Cardiac fibroblast (primary cell): ENCODE data around the gene CDKN1C.

Source experiments
- DNase-seq, 2 donors: peaks; one replicate each; pipeline versions ENCODE4 v3.0.0 to v3.0.0-alpha.2; 2010; ENCODE audit warnings: low read depth in 2 of 2
- H3K4me3 ChIP-seq, 2 donors: replicated peaks in 1 of 2; 1 replicate in 1 of 2; 2 replicates in 1 of 2; pipeline ENCODE4 v1.5.1; 2011; ENCODE audit warnings: low read depth in 2 of 2, low read length in 2 of 2, mild to moderate bottlenecking in 2 of 2, moderate library complexity in 1 of 2
- CTCF ChIP-seq: IDR thresholded peaks from one replicate; pipeline ENCODE4 v1.5.1; 2011; ENCODE audit warnings: low read depth, mild to moderate bottlenecking, low read length, inconsistent platforms

Gene CDKN1C

DNA sequence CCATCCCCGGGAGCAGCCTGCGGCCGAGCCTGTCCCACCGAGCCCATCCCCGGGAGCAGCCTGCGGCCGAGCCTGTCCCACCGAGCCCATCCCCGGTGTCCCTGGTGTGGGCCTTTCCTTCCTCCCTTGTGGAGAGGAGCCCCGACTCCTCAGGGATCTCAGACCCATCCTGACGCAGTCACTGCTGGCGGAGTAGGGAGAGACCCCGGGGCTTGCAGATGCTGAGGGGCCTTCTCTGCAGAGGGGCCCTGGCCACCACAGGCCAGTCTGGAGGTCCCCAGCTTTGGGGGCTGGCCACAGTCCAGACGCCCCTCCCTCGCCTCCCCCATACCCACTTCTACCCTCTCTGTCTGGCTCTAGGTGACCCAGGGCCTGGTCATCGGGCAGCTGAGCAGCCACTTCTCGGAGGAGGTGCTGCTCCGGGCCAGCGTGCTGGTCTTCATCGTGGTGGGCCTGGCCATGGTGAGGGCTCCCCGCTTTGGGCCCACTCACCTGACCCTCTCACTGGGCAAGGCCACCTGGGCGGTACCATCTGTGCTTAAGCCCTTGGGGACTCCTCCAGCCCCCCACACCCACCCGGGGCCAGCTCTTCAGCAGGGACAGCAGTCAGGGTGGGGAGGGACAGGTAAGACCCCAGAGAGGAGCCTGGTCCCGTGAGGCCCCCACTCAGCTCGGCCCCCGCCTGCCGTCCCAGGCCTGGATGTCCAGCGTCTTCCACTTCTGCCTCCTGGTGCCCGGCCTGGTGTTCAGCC lies 36.3 kb upstream of the CDKN1C start:
- no peak for DNase-seq
- TF ChIP-seq CTCF, result no peak
- H3K4me3 ChIP-seq, result no peak overlapping the region

DNA sequence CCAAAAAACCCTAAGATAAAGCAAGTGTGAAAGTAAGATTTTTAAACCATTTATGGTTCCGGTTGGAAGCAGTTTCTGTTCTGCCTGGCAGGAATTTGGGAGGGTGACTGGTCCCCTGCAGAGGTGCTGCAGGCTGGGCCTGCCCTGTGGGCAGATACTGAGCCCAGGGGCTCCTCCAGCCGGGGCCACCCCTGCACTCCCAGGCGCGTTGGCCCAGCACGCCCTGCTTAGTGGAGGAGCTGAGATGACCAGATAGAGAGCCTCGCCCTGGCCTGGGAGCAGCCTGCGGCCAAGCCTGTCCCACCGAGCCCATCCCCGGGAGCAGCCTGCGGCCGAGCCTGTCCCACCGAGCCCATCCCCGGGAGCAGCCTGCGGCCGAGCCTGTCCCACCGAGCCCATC lies 35.7 kb upstream of the CDKN1C start:
- no peak for TF ChIP-seq CTCF
- no peak for DNase-seq
- H3K4me3 ChIP-seq, result no peak overlapping the region

DNA sequence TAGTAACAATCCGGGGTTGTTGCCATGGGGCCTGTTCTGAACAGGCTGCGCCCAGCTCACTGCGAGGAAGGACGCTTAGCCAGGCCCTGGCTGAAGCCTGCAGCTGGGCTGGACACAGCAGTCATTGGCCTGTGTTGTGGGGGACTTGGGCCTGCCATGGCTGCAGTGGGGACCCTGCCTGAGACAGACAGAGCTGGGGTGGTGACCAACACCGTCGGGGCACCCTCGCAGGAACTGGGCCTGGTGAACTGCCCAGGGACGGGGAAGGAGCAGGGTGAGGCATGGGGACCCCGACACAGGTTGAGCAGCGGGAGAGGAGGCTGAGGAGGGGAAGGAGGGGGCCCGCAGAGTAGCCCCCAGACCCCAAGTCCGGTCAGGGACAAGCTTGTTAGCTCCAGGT lies 34.8 kb upstream of the CDKN1C start:
- H3K4me3 ChIP-seq, result no peak overlapping the region
- no peak for DNase-seq
- no peak for TF ChIP-seq CTCF

DNA sequence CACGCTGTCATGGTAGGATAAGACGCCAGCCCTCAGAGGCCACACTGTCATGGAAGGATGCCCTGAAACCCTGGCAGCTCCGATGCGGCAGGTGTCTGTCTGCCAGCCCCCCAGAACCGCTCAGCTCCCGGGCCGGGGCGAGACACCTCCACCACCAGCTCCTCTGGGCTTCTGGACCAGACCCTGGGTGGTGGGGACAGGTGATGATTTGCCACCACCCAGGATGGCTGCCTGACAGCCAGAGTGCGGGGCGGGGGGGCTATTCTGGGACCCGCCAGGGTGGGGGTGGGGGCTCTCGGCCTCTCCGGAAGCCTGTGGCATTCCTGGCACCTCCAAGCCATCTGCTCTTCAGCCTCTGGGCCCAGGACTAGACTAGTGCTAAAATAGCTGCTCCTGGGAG lies 34.3 kb upstream of the CDKN1C start:
- TF ChIP-seq CTCF, result no peak
- DNase-seq, result no peak
- no peak overlapping the region for H3K4me3 ChIP-seq

DNA sequence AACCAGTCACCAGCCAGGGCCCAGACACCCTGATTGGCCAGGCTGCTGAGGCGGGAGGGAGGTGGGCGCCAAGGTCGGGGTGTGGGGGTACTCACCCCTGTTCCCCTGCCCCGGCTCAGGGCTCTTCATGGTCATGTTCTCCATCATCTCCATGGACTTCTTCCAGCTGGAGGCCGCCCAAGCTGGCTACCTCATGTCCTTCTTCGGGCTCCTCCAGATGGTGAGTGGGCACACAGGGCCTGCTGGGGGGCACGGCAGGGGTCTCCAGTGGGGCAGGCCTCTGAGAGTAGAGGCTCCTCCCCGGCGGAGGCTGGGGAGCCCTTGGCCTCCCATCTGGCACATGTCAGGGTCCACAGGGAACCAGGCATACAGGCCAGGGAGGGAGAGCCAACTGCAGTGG lies 33.6 kb upstream of the CDKN1C start:
- TF ChIP-seq CTCF, result no peak
- no peak overlapping the region for H3K4me3 ChIP-seq
- no peak for DNase-seq

DNA sequence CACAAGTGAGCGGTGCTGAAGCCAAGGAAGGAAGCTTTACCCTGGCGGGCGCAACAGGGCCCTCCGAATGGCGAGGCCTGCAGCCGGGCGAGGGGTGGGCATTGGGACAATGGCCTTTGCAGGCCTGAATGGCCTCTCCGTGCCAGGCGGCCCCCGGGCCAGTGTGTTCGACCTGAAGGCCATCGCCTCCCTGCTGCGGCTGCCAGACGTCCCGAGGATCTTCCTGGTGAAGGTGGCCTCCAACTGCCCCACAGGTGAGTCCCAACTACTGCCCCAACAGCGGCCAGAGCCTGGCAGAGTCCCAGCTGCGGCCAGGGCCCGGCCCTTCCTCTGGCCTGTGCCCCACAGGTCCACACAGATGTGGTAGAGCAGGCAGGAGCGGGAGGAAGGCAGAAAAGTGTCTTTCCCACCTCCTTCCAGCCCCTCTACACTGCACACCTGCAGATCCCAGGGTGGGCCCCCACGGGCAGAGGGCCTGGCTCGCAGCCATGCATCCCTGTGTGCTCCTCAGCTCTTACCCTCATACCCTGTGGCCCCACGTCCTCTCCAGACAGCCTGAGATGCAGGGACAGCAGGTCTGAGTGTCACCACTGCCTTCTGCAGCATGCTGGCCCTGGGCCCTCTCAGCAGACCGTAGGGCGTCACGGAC lies 32.4 kb upstream of the CDKN1C start:
- no peak for DNase-seq
- H3K4me3 ChIP-seq, result no peak overlapping the region
- no peak for TF ChIP-seq CTCF
